GM21423 (cell line): Measurements from ENCODE around the gene LDB2.
"Not testable (repeated sequence)": the region's sequence is repeated elsewhere in the genome, so short reads cannot be mapped to it uniquely, and the experiment has no call there.

ENCODE experiments used
- ATAC-seq: cut with Tn5 transposase; IDR thresholded peaks from one replicate; pipeline ENCODE4 v1.9.1; 2021; ENCODE audit warnings: mild to moderate bottlenecking, moderate library complexity; ENCODE audit not compliant: unreplicated experiment

Gene LDB2

GRCh38 chr4:16660656-16661055 lies 237.8 kb downstream of the LDB2 start:
- ATAC-seq, result no peak

GRCh38 chr4:16659694-16660093 lies 238.8 kb downstream of the LDB2 start:
- ATAC-seq, result no peak

GRCh38 chr4:16659079-16659478 lies 239.4 kb downstream of the LDB2 start:
- no peak for ATAC-seq

- ATAC-seq, result no peak
Measured at GRCh38 chr4:16658183-16658582, 240.3 kb downstream of the LDB2 start.

GRCh38 chr4:16655111-16655510 lies 243.3 kb downstream of the LDB2 start:
- ATAC-seq, result no peak

GRCh38 chr4:16652732-16653305 lies 245.6 kb downstream of the LDB2 start:
- ATAC-seq, result no peak

- ATAC-seq, result no peak
Measured at GRCh38 chr4:16646459-16646858, 252.0 kb downstream of the LDB2 start.

- no peak for ATAC-seq
Measured at GRCh38 chr4:16643893-16644292, 254.6 kb downstream of the LDB2 start.

- ATAC-seq, result no peak
Measured at GRCh38 chr4:16642897-16643296, 255.5 kb downstream of the LDB2 start.

- ATAC-seq, result no peak
Measured at GRCh38 chr4:16641971-16642370, 256.5 kb downstream of the LDB2 start.

GRCh38 chr4:16636912-16637630 lies 261.4 kb downstream of the LDB2 start:
- ATAC-seq, result no peak

- no peak for ATAC-seq
Measured at GRCh38 chr4:16636304-16636703, 262.1 kb downstream of the LDB2 start.

GRCh38 chr4:16629274-16629673 lies 269.2 kb downstream of the LDB2 start:
- not testable (repeated sequence) for ATAC-seq

GRCh38 chr4:16628835-16629234 lies 269.6 kb downstream of the LDB2 start:
- not testable (repeated sequence) for ATAC-seq

- no peak for ATAC-seq
Measured at GRCh38 chr4:16627999-16628398, 270.4 kb downstream of the LDB2 start.

- no peak for ATAC-seq
Measured at GRCh38 chr4:16626945-16627344, 271.5 kb downstream of the LDB2 start.

GRCh38 chr4:16622826-16623225 lies 275.6 kb downstream of the LDB2 start:
- ATAC-seq, result no peak

- ATAC-seq, result no peak
Measured at GRCh38 chr4:16617435-16617834, 281.0 kb downstream of the LDB2 start.

- no peak for ATAC-seq
Measured at GRCh38 chr4:16617011-16617410, 281.4 kb downstream of the LDB2 start.

- no peak for ATAC-seq
Measured at GRCh38 chr4:16609170-16609758, 289.2 kb downstream of the LDB2 start.

GRCh38 chr4:16608611-16609125 lies 289.8 kb downstream of the LDB2 start:
- no peak for ATAC-seq

- no peak for ATAC-seq
Measured at GRCh38 chr4:16608123-16608522, 290.3 kb downstream of the LDB2 start.
